Common myeloid progenitor, CD34-positive (primary cell): ENCODE data around the gene SIT1. TPM values are rescaled to one million over a fixed set of nuclear protein-coding genes. Genes with fewer than 3 reads are reported as not detected.

Experiments used
- CTCF ChIA-PET: fragments of 350-600 bp; sonication (Branson Sonifier 250); formaldehyde crosslinking; loops from one replicate; lab custom pipeline; 2021; ENCODE audit warnings: antibody characterized with exemption; lab: Charles Lee
- POLR2A ChIA-PET: fragments of 350-600 bp; sonication (Branson Sonifier 250); formaldehyde crosslinking; loops from one replicate; lab custom pipeline; 2021; ENCODE audit warnings: antibody characterized with exemption; lab: Charles Lee
- DNase-seq, 3 donors: peaks; one replicate each; pipeline versions ENCODE4 v3.0.0 to v3.0.0-alpha.2; 2013
- H3K27ac ChIP-seq, 2 experiments: 1 replicate in 1 of 2; 2 replicates in 1 of 2; pipeline ENCODE4 v1.7.0; 2013; ENCODE audit warnings: inconsistent platforms in 2 of 2, low read length in 2 of 2, mild to moderate bottlenecking in 2 of 2, low read depth in 1 of 2, moderate library complexity in 1 of 2; ENCODE audit not compliant: severe bottlenecking in 2 of 2, insufficient read depth in 1 of 2, poor library complexity in 1 of 2
- H3K27me3 ChIP-seq, 5 experiments: replicated peaks in 2 of 5; 1 replicate in 3 of 5; 2 replicates in 2 of 5; pipeline versions ENCODE4 v1.6.1 to v1.7.0; 2013; ENCODE audit warnings: low read length in 4 of 5, mild to moderate bottlenecking in 2 of 5, moderate library complexity in 2 of 5, inconsistent platforms in 1 of 5; ENCODE audit not compliant: insufficient read depth in 5 of 5, control insufficient read depth in 4 of 5
- H3K36me3 ChIP-seq, 4 experiments: 1 replicate in 2 of 4; 2 replicates in 2 of 4; pipeline versions ENCODE4 v1.6.1 to v1.7.0; 2013; ENCODE audit warnings: low read length in 3 of 4, control low read depth in 1 of 4, mild to moderate bottlenecking in 1 of 4; ENCODE audit not compliant: control insufficient read depth in 4 of 4, insufficient read depth in 4 of 4
- H3K4me1 ChIP-seq, 4 experiments: 1 replicate in 3 of 4; 2 replicates in 1 of 4; pipeline versions ENCODE4 v1.6.1 to v1.7.1; 2013; ENCODE audit warnings: low read length in 3 of 4, mild to moderate bottlenecking in 3 of 4, control low read depth in 1 of 4, inconsistent platforms in 1 of 4, moderate library complexity in 1 of 4; ENCODE audit not compliant: control insufficient read depth in 4 of 4, insufficient read depth in 4 of 4; ENCODE audit errors: control extremely low read depth in 1 of 4
- H3K4me3 ChIP-seq, 7 experiments: 1 replicate in 4 of 7; 2 replicates in 3 of 7; pipeline versions ENCODE4 v1.5.1 to v1.7.0; 2013; ENCODE audit warnings: mild to moderate bottlenecking in 7 of 7, low read length in 6 of 7, moderate library complexity in 6 of 7, inconsistent platforms in 2 of 7, low read depth in 2 of 7, control low read depth in 1 of 7; ENCODE audit not compliant: insufficient read depth in 4 of 7, control insufficient read depth in 1 of 7; ENCODE audit errors: extremely low read depth in 1 of 7
- H3K9me3 ChIP-seq, 5 experiments: 1 replicate in 4 of 5; 2 replicates in 1 of 5; pipeline versions ENCODE4 v1.6.1 to v1.7.1; 2013; ENCODE audit warnings: low read length in 4 of 5, mild to moderate bottlenecking in 2 of 5, inconsistent platforms in 1 of 5, low read depth in 1 of 5, moderate library complexity in 1 of 5; ENCODE audit not compliant: control insufficient read depth in 4 of 5, insufficient read depth in 2 of 5; ENCODE audit errors: control extremely low read depth in 1 of 5
- WGBS: methylation state at CpG from one replicate; pipeline ENCODE4 v1.1.5; 2013; ENCODE audit not compliant: insufficient coverage; 5-methylcytosine and 5-hydroxymethylcytosine counted together
- polyA plus RNA-seq: library from polyadenylated mRNA; unstranded; fragments of 120-200 nt; gene quantifications from one replicate; pipeline ENCODE4 v1.2.1, GENCODE V29; 2013

SIT1 gene, protein sequence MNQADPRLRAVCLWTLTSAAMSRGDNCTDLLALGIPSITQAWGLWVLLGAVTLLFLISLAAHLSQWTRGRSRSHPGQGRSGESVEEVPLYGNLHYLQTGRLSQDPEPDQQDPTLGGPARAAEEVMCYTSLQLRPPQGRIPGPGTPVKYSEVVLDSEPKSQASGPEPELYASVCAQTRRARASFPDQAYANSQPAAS
- 0.51 TPM for polyA plus RNA-seq

DNA sequence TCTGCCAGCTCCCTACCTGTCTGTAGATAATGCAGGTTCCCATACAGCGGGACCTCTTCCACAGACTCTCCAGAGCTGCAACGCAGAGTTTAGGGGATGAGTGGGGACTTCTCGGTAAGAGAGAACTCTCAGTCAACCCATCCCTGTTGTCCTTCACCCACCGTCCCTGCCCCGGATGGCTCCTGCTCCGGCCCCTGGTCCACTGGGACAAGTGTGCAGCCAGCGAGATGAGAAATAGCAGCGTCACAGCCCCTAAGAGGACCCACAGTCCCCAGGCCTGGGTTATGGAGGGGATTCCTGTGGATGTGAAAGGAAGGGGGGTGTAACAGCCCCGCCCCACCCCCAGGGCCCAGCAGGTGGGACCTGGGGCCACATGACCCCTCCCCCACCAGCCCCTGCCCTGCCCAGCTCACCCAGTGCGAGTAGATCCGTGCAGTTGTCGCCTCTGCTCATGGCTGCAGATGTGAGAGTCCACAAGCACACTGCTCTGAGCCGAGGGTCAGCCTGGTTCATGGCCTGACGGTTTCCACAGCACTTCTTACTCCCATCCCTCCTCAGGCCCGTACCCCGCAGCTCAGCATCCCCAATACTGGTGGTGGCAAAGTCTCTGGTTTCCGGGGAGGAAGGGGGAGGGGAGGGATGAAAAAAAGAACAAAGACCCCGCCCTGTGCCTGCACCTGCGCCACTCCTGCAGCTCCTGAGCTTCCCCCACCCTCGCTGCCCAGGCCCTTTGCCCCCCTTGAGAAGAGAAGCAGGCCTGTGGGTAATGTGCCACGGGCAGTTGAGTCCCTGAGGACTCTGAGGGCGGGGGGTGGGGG lies at the start of gene SIT1:
Gene SIT1 (minus strand): TSS at position 591 of the 818 bp plus-strand sequence. CDS start 78 bp downstream, at position 513.
- H3K27me3 ChIP-seq: no peaks in the 10 kb centered on the region
- peak within 1 kb of the TSS in 1 of 2 experiments; percentile 32 for H3K27ac ChIP-seq
- WGBS: 85% methylated on average over 9 of the region's 22 CpGs
- POLR2A ChIA-PET: no interaction called here
- H3K9me3 ChIP-seq: no peaks in the 10 kb centered on the region
- no peak for DNase-seq
- CTCF ChIA-PET: interaction anchor here (1.1 to 8.5 kb wide), 4 partner anchors 10 to 45 kb away, joined by 4 to 117 read pairs (median 50); partner anchors contain the start of genes ARHGEF39, CCDC107 and RMRP
- peak within 1 kb of the TSS in 1 of 7 experiments; percentile 19 for H3K4me3 ChIP-seq
- no peaks in the 10 kb centered on the region for H3K36me3 ChIP-seq
- peaks cover 0 to 55% (median 32%) of the 10 kb centered on the region in 4 experiments for H3K4me1 ChIP-seq

DNA sequence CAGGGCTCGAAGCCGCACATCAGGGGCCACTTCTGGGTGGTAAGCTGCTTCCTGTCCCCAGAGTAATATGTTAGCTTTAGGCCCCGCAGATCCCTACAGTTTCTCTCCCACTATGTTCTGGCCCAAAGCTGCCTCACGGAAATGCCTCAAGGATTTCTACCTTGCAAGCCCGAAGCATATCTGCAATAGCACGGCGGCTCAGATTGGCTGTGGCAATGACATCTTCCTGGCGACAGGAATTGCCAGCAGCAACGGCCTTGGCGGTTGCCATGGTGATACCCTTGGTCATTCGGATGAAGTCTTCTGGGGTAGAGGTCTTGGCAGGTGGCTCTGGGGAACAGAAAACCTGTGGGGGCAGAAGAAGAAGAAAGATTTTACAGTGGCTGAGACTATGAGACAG lies 49.3 kb upstream of the SIT1 start:
- CTCF ChIA-PET: interaction anchor here (1.2 to 2.1 kb wide), 4 partner anchors 9 to 27 kb away, joined by 3 to 13 read pairs (median 5); no protein-coding TSS in a partner anchor
- H3K9me3 ChIP-seq: no peaks in the 10 kb centered on the region
- no peaks in the 10 kb centered on the region for H3K27me3 ChIP-seq
- no peak for DNase-seq
- POLR2A ChIA-PET: no interaction called here
- peaks cover 57 to 94% (median 87%) of the 10 kb centered on the region in 4 experiments for H3K36me3 ChIP-seq
- no peak overlapping the region for H3K27ac ChIP-seq
- 95% methylated on average over 11 of the region's 11 CpGs for WGBS
- H3K4me3 ChIP-seq: no peak overlapping the region
- H3K4me1 ChIP-seq: no peaks in the 10 kb centered on the region

DNA sequence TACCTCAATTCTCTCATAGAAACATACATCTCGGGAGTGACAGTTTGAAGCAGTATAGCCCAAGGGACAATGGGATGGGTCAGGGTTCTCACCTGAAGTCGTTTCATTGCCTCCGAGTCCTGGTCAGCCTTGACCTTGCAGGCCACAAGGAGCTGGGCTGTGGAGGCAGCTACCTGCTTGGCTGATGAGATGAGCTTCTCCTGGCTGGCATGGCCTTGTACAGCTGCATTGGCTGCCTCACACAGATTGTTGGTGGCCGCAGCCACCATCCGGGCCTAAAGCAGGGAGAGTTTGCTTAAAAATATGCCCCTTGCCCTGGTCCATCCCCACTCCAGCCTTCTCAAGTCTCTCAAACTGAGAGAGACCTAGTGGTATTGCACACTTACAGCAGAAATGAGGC lies 47.5 kb upstream of the SIT1 start:
- Histone ChIP-seq H3K9me3 (no peaks in the 10 kb centered on the region), H3K4me1 (no peaks in the 10 kb centered on the region), H3K27ac (no peak overlapping the region), H3K36me3 (peaks cover 46 to 76% (median 69%) of the 10 kb centered on the region in 4 experiments), H3K27me3 (no peaks in the 10 kb centered on the region), H3K4me3 (no peak overlapping the region)
- ChIA-PET POLR2A (interaction anchor here (0.6 kb wide), 1 partner anchor 10 kb away, joined by 3 read pairs; no protein-coding TSS in a partner anchor), CTCF (interaction anchor here (0.8 to 8.3 kb wide), 9 partner anchors 9 to 128 kb away, joined by 3 to 86 read pairs (median 37); partner anchors contain the start of genes CCDC107, CREB3, RMRP and TLN1)
- no peak for DNase-seq
- 99% methylated on average over 5 of the region's 5 CpGs for WGBS

DNA sequence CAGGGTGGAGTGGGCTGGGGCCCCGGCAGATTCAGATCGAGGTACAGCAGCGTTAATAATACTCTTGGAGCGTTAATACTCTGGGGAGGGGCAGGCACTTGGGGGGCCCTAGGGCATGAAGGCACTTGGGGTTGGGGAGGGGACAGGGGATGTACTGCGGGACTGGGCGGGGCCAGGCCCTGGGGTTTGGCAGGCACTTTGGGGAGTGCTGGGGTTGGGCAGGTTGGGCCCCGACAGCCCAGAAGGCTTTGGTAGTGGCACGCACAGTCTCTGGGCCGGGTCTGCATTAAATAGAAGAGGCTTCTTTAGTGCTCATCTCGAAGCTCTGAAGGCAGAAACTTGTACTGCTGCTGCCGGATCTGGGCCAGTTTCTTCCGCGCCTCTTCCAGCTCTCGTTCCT lies 46.8 kb upstream of the SIT1 start:
- 93% methylated on average over 11 of the region's 14 CpGs for WGBS
- Histone ChIP-seq H3K27ac (no peak overlapping the region), H3K27me3 (no peaks in the 10 kb centered on the region), H3K4me1 (no peaks in the 10 kb centered on the region), H3K4me3 (no peak overlapping the region), H3K36me3 (peaks cover 44 to 69% (median 62%) of the 10 kb centered on the region in 4 experiments), H3K9me3 (no peaks in the 10 kb centered on the region)
- ChIA-PET CTCF (interaction anchor here (0.8 to 8.3 kb wide), 19 partner anchors 9 to 129 kb away, joined by 3 to 86 read pairs (median 16); partner anchors contain the start of genes ARHGEF39, CA9, CCDC107 and CREB3), POLR2A (interaction anchor here (1.5 kb wide), 1 partner anchor 39 kb away, joined by 3 read pairs; the partner anchor contains the start of genes CCDC107 and RMRP)
- DNase-seq: no peak

DNA sequence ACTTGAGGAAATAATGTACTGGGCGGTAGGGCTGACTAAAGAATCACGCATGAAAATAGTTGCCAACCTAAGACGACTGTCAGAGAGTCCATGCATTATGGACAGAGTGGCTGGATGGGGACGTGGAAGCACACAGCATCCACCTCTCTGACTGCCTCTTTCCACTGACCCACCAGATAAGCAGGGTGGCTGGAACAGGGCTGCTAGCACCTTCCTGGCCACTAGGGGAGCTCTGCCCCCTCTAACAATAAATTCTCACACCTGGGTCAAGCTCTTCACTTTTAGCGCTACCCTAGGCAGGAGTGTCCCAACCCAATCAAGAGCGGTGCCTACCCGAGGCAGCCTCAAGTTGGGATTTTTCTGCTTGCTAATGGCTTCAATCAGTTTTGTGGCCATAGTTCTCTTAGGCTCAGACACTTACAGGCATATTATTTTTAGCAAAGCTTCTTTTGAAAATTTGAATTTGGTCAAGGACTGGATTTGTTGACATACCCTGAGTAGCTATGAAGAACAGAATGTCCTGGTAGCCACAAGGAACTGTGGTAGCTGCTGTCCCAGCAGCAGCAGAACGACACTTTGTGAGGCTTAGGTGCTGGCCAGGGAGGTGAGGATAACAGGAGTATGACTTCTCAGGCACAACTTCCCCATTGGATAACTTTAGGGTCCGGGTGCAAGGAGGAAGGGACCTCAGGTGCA lies 45.9 kb upstream of the SIT1 start:
- H3K27ac ChIP-seq: no peak overlapping the region
- H3K4me3 ChIP-seq: no peak overlapping the region
- WGBS: 61% methylated on average over 7 of the region's 9 CpGs
- POLR2A ChIA-PET: interaction anchor here (1.5 kb wide), 1 partner anchor 39 kb away, joined by 3 read pairs; the partner anchor contains the start of genes CCDC107 and RMRP
- H3K27me3 ChIP-seq: no peaks in the 10 kb centered on the region
- peak; percentile 38 to 48 (median 46) for DNase-seq
- H3K36me3 ChIP-seq: peaks cover 37 to 63% (median 56%) of the 10 kb centered on the region in 4 experiments
- CTCF ChIA-PET: interaction anchor here (1.1 to 8.3 kb wide), 31 partner anchors 8 to 182 kb away, joined by 3 to 86 read pairs (median 9); partner anchors contain the start of genes ARHGEF39, CA9, CCDC107 and CREB3
- no peaks in the 10 kb centered on the region for H3K9me3 ChIP-seq
- H3K4me1 ChIP-seq: no peaks in the 10 kb centered on the region

DNA sequence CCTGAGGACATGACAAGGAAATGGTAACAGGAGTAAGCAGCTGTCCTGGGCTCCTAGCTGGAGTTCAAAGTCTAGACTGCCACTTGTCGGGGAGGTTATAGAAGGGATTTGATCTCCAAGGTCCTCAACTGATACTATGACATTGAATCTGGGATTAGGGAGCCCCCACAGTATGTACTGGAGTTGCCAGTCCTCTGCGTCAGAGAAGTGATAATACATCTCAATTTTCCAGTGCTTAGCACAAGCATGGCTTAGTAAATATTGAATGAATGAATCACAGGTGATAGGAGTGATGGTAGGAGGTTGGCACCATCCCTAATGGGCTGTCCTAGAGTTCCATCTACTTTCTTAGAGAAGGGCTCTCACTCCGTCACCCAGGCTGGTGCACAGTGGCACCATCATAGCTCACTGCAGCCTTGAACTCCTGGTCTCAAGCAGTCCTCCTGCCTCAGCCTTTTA lies 45.2 kb upstream of the SIT1 start:
- no peaks in the 10 kb centered on the region for H3K27me3 ChIP-seq
- H3K27ac ChIP-seq: no peak overlapping the region
- no peak overlapping the region for H3K4me3 ChIP-seq
- H3K36me3 ChIP-seq: peaks cover 35 to 56% (median 50%) of the 10 kb centered on the region in 4 experiments
- CTCF ChIA-PET: interaction anchor here (1.1 to 8.3 kb wide), 30 partner anchors 8 to 183 kb away, joined by 3 to 86 read pairs (median 10); partner anchors contain the start of genes ARHGEF39, CA9, CCDC107 and CREB3
- POLR2A ChIA-PET: interaction anchor here (0.6 to 1.5 kb wide), 2 partner anchors 38 to 120 kb away, joined by 3 to 4 read pairs; partner anchors contain the start of genes CCDC107 and RMRP
- H3K4me1 ChIP-seq: peaks cover 0 to 6% (median 4%) of the 10 kb centered on the region in 4 experiments
- 100% methylated on average over 1 of the region's 3 CpGs for WGBS
- DNase-seq: no peak
- no peaks in the 10 kb centered on the region for H3K9me3 ChIP-seq
